ENCODE measurements around the gene ARHGEF40. TPM values are rescaled to one million over a fixed set of nuclear protein-coding genes. Genes with fewer than 3 reads are reported as not detected.

ARHGEF40 gene
- under 1 TPM in 1 of 2 experiments, not detected in 1; 0.22 TPM for total RNA-seq

GRCh38 chr14:21070083-21070609, at the start of gene ARHGEF40:
Gene ARHGEF40 (plus strand): TSS chr14:21070304. CDS start chr14:21070397, 93 bp downstream.
- H3K27ac Mint-ChIP-seq, result no peak within 1 kb of the TSS
- no peaks in the 10 kb centered on the region for H3K9me3 Mint-ChIP-seq
- H3K27me3 Mint-ChIP-seq, result peaks cover 74% of the 10 kb centered on the region
- peaks cover 34% of the 10 kb centered on the region for H3K4me1 Mint-ChIP-seq
- POLR2A ChIA-PET, result interaction anchor here (0.8 kb wide), 1 partner anchor 177 kb away, joined by 3 read pairs; no protein-coding TSS in a partner anchor
- H3K4me3 Mint-ChIP-seq, result peak within 1 kb of the TSS; percentile 61
- DNase-seq, result no peak
- CTCF ChIA-PET, result interaction anchor here (1.9 to 3.1 kb wide), 6 partner anchors 12 to 55 kb away, joined by 4 to 25 read pairs (median 8); partner anchors contain the start of gene RNASE8
- no peaks in the 10 kb centered on the region for H3K36me3 Mint-ChIP-seq (ENCODE audit: low read depth)

DNA sequence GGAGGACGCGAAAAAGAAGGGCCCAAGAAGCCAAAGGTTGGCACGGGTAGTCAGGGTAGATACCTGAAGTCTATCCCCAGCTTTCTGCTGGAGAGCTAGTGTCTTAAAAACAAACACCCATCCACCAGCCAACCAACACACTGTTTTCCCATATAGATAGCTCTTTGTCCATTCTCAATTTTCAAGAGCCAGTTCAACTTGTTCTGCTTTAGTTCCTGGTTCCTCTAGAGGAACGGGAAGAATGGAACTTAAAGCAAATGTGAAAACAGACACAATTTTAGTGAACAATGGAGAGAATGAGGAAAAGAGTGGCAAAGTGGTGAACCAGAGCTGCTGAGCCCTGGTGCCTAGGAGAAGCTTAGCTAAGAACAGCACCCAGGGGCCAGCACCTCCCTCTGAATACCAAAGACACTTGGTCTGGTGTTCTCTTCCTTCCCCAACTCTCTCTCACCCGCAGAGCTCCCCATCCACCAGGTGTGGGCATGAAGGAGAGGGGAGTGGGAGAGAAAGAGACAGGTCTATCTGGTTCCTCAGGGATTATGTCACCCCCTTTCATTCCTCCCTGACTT, 49.0 kb upstream of the ARHGEF40 start:
- no peak overlapping the region for H3K27ac Mint-ChIP-seq
- POLR2A ChIA-PET, result no interaction called here
- H3K36me3 Mint-ChIP-seq (ENCODE audit: low read depth), result peaks cover 3% of the 10 kb centered on the region
- DNase-seq, result no peak
- H3K27me3 Mint-ChIP-seq, result peaks cover 22% of the 10 kb centered on the region
- peaks cover 14% of the 10 kb centered on the region for H3K4me1 Mint-ChIP-seq
- CTCF ChIA-PET, result interaction anchor here (0.7 to 5.0 kb wide), 5 partner anchors 50 to 357 kb away, joined by 3 to 17 read pairs (median 4); no protein-coding TSS in a partner anchor
- H3K9me3 Mint-ChIP-seq, result no peaks in the 10 kb centered on the region
- no peak overlapping the region for H3K4me3 Mint-ChIP-seq

DNA sequence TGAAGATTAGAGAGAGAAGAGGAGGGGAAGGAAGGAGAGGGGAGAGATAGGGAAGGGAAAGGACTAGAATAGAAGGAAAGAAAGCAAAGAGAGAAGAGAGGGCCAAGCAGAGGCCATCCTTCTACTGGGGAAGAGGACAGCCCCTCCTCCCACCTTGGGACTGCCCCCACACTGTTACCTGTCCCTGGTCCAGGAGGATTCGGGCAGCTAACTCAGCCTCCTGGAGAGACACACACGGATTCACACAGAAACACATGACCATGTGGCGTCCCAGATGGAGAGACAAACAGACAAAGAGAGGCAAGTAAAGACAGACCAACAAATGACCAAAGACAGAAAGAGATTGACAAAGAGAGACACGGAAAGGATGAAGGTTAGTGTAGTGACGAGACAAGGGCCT, 47.4 kb upstream of the ARHGEF40 start:
- CTCF ChIA-PET, result interaction anchor here (0.9 to 5.0 kb wide), 5 partner anchors 8 to 82 kb away, joined by 3 to 17 read pairs (median 3); partner anchors contain the start of gene SLC39A2
- no peak for DNase-seq
- Mint-ChIP-seq H3K27me3 (peaks cover 24% of the 10 kb centered on the region), H3K36me3 (ENCODE audit: low read depth) (peaks cover 3% of the 10 kb centered on the region), H3K4me1 (peaks cover 14% of the 10 kb centered on the region), H3K4me3 (peak overlapping the region; percentile 1), H3K27ac (peak overlapping the region; percentile 6), H3K9me3 (no peaks in the 10 kb centered on the region)
- POLR2A ChIA-PET, result no interaction called here

- POLR2A ChIA-PET, result no interaction called here
Measured at GRCh38 chr14:21023174-21023573, 46.9 kb upstream of the ARHGEF40 start.

DNA sequence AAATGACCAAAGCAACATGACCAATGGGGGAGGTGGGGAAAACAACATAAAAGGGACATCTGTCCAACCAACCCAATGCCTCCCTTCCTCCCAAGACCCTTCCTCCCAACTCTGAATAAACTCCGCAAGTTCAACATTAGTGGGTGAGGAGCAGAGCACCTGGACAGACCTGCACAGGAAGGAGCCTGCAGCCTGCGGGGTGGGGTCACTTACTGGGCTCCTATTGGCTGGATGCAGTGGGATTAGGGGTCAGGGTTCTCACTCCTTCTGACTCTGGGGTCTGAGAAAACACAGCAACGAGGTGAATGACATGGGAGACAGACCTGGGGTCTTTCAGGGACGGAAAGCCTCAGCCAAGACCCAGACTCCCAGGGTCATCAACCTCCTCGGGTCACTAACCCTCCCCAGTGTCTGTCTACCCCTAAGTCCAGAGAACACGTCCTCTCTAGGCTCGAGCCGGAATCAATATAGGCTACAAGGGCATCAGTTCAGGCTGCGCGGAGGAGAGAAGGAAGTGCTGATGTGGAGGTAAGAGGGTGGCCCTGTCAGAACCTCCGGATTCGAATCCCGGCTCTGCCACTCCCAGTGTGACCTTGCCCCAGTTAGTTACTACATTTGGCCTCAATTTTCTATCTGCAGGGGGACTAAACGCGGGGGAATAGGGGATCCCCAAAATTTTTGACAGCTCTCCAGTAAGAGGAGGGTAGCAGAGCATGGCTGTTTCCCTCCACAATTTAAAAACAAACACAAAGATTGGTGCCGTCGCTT, 46.1 kb upstream of the ARHGEF40 start:
- H3K36me3 Mint-ChIP-seq (ENCODE audit: low read depth), result peaks cover 3% of the 10 kb centered on the region
- peak overlapping the region; percentile 60 for H3K27ac Mint-ChIP-seq
- peaks cover 24% of the 10 kb centered on the region for H3K27me3 Mint-ChIP-seq
- POLR2A ChIA-PET, result no interaction called here
- no peaks in the 10 kb centered on the region for H3K9me3 Mint-ChIP-seq
- DNase-seq, result no peak
- H3K4me3 Mint-ChIP-seq, result peak overlapping the region; percentile 72
- CTCF ChIA-PET, result interaction anchor here (0.9 to 5.0 kb wide), 5 partner anchors 9 to 80 kb away, joined by 3 to 17 read pairs (median 3); partner anchors contain the start of gene SLC39A2
- H3K4me1 Mint-ChIP-seq, result peaks cover 14% of the 10 kb centered on the region

More at GRCh38 chr14:21023174-21023573, 46.9 kb upstream of the ARHGEF40 start:
- H3K36me3 Mint-ChIP-seq (ENCODE audit: low read depth), result peaks cover 3% of the 10 kb centered on the region
- no peak overlapping the region for H3K27ac Mint-ChIP-seq
- peaks cover 14% of the 10 kb centered on the region for H3K4me1 Mint-ChIP-seq
- H3K9me3 Mint-ChIP-seq, result no peaks in the 10 kb centered on the region
- CTCF ChIA-PET, result interaction anchor here (0.9 to 5.0 kb wide), 6 partner anchors 8 to 81 kb away, joined by 3 to 17 read pairs (median 3); partner anchors contain the start of gene SLC39A2
- peaks cover 24% of the 10 kb centered on the region for H3K27me3 Mint-ChIP-seq
- no peak overlapping the region for H3K4me3 Mint-ChIP-seq
- no peak for DNase-seq

GRCh38 chr14:21024585-21025370, 45.3 kb upstream of the ARHGEF40 start, which contains the start of gene NDRG2:
Gene NDRG2 (minus strand): TSS chr14:21025061. CDS start chr14:21023315, 1,746 bp downstream.
- H3K36me3 Mint-ChIP-seq (ENCODE audit: low read depth), result no peaks in the 10 kb centered on the region
- peak within 1 kb of the TSS; percentile 60 for H3K27ac Mint-ChIP-seq
- peaks cover 14% of the 10 kb centered on the region for H3K4me1 Mint-ChIP-seq

DNA sequence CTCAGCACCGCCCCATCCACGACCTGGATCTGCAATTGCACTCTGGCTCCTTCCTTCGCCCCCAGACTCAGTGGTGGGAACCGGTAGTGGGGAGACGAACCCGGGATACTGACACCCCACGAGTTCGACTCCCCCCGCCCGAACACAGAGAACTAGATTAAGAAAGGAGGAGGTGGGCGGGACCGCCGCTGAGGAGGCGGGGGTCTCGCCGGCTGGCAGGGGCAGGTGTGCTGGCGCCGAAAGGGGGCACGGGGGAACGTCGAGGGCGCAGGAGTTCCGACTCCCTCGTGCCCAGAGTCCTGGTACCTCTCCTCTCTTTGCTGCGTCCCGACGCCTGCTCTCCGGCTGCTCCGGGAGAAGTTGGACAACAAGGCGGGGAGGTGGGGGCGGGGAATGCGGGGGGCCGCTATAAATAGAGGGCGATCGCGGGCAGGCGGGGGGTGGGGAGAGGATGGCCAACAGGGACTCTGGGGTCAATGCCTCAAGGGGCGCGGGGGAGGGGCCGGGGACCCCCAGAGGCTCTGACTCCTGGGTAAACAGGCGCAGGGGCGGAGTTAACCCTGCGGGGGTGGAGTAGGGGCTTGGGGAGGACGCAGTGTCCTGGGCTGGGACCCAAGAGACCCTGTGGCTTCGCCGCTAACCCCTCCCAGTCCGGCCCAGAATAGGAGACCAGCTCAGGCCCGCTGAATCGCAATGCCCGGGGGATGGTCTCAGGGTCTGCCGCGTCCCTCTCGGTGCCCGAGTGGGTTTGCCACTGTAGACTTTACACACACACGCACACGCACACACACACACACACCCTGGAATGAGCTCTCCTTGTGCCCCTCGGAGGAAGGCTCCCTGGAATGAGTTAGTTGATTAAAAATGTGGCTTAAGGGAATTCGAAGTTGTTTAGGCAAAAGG, 44.5 kb upstream of the ARHGEF40 start:
- Mint-ChIP-seq H3K4me1 (peaks cover 14% of the 10 kb centered on the region), H3K36me3 (ENCODE audit: low read depth) (no peaks in the 10 kb centered on the region), H3K4me3 (peak overlapping the region; percentile 72), H3K27ac (no peak overlapping the region), H3K9me3 (no peaks in the 10 kb centered on the region), H3K27me3 (peaks cover 26% of the 10 kb centered on the region)
- DNase-seq, result no peak
- POLR2A ChIA-PET, result no interaction called here
- CTCF ChIA-PET, result interaction anchor here (1.3 to 1.7 kb wide), 4 partner anchors 9 to 67 kb away, joined by 3 to 9 read pairs (median 4); no protein-coding TSS in a partner anchor

More at GRCh38 chr14:21024585-21025370, 45.3 kb upstream of the ARHGEF40 start, which contains the start of gene NDRG2:
- peak within 1 kb of the TSS; percentile 72 for H3K4me3 Mint-ChIP-seq
- DNase-seq, result peak; percentile 76
- H3K9me3 Mint-ChIP-seq, result no peaks in the 10 kb centered on the region
- H3K27me3 Mint-ChIP-seq, result peaks cover 24% of the 10 kb centered on the region
- ChIA-PET CTCF (interaction anchor here (0.5 to 0.9 kb wide), 2 partner anchors 68 to 191 kb away, joined by 3 read pairs; no protein-coding TSS in a partner anchor), POLR2A (no interaction called here)

GRCh38 chr14:21026274-21026987, 43.7 kb upstream of the ARHGEF40 start:
- POLR2A ChIA-PET, result no interaction called here
- peaks cover 26% of the 10 kb centered on the region for H3K27me3 Mint-ChIP-seq
- H3K9me3 Mint-ChIP-seq, result no peaks in the 10 kb centered on the region
- H3K4me1 Mint-ChIP-seq, result peaks cover 14% of the 10 kb centered on the region
- CTCF ChIA-PET, result interaction anchor here (0.6 to 1.7 kb wide), 5 partner anchors 10 to 77 kb away, joined by 3 to 9 read pairs (median 3); no protein-coding TSS in a partner anchor
- no peak for DNase-seq
- H3K4me3 Mint-ChIP-seq, result no peak overlapping the region
- peak overlapping the region; percentile 41 for H3K27ac Mint-ChIP-seq
- no peaks in the 10 kb centered on the region for H3K36me3 Mint-ChIP-seq (ENCODE audit: low read depth)

GRCh38 chr14:21026988-21027315, 43.2 kb upstream of the ARHGEF40 start:
- Mint-ChIP-seq H3K9me3 (no peaks in the 10 kb centered on the region), H3K27ac (no peak overlapping the region), H3K4me3 (no peak overlapping the region), H3K27me3 (peaks cover 26% of the 10 kb centered on the region), H3K4me1 (peaks cover 14% of the 10 kb centered on the region), H3K36me3 (ENCODE audit: low read depth) (no peaks in the 10 kb centered on the region)
- ChIA-PET CTCF (interaction anchor here (0.6 to 1.7 kb wide), 5 partner anchors 11 to 76 kb away, joined by 3 to 9 read pairs (median 3); no protein-coding TSS in a partner anchor), POLR2A (no interaction called here)
- DNase-seq, result no peak

- H3K36me3 Mint-ChIP-seq (ENCODE audit: low read depth), result no peaks in the 10 kb centered on the region
- peaks cover 12% of the 10 kb centered on the region for H3K27me3 Mint-ChIP-seq
- ChIA-PET CTCF (interaction anchor here (0.6 to 1.2 kb wide), 3 partner anchors 10 to 465 kb away, joined by 3 to 4 read pairs (median 3); no protein-coding TSS in a partner anchor), POLR2A (no interaction called here)
- peaks cover 2% of the 10 kb centered on the region for H3K4me1 Mint-ChIP-seq
- DNase-seq, result no peak
- H3K27ac Mint-ChIP-seq, result no peak within 1 kb of the TSS
- H3K4me3 Mint-ChIP-seq, result no peak within 1 kb of the TSS
- H3K9me3 Mint-ChIP-seq, result no peaks in the 10 kb centered on the region
Measured at GRCh38 chr14:21029917-21030316, 40.2 kb upstream of the ARHGEF40 start, which contains the start of gene TPPP2. Gene TPPP2 (plus strand): TSS chr14:21030217. CDS start chr14:21030582, 365 bp downstream.

DNA sequence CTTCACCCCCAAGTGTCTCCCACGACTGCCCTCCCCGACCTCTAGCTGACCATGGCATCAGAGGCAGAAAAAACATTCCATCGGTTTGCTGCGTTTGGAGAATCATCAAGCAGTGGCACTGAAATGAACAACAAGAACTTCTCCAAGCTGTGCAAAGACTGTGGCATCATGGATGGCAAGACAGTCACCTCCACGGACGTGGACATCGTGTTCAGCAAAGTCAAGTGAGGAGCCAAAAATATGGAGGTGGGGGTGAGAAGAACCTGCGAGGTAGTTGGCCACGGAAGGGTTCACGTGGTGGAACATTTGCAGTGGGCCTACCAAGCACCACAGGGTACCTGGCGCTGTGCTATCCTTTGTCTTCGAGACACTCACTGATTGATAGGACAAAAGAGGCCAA, 39.6 kb upstream of the ARHGEF40 start:
- Mint-ChIP-seq H3K27ac (no peak overlapping the region), H3K4me3 (no peak overlapping the region), H3K9me3 (no peaks in the 10 kb centered on the region), H3K36me3 (ENCODE audit: low read depth) (no peaks in the 10 kb centered on the region), H3K27me3 (peaks cover 11% of the 10 kb centered on the region), H3K4me1 (no peaks in the 10 kb centered on the region)
- ChIA-PET CTCF (interaction anchor here (1.0 to 1.2 kb wide), 2 partner anchors 9 to 38 kb away, joined by 3 to 4 read pairs; no protein-coding TSS in a partner anchor), POLR2A (no interaction called here)
- DNase-seq, result no peak
